ENCODE results near the gene CTSH. TPM values are rescaled to one million over a fixed set of nuclear protein-coding genes. Genes with fewer than 3 reads are reported as not detected.

The CTSH gene
- total and polyA plus RNA-seq, 2 of the 13 experiments (the other 11 are each of a cell fraction or from before 2014, with no cell fraction given): 265 to 653 TPM

DNA sequence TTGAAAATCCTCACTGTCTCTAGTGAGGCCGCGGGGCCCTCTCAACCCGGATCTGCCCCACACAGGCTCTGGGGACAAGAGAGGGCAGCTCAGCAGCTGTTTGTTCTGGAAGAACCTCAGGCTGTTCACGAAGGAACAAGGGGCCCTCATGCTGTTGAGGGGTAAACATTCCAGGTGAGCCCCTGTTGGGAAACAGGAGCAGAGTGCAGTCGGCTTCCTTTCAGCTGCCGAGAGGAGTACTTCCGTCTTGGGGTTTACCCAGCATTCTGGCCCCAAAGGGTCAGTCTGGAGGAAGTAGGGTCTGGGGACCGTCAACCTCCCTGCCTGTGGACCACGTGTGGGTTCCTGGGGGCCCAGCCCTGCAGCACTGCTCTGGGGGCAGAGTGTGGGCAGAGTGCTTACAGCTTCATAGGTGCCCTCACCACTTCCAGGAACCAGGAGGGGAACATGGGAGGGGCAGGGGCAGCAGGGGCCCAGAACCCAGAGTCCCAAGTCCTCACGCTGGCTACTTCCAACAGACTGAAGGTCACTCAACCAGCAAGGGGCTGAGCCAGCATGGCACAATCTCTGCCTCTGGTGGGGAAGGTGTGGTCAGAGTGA, 49.2 kb upstream of the CTSH start (continued):
- TF ChIP-seq SMAD3 (CRISPR knock-in tag; IDR thresholded peaks at IDR 0.05): peak; percentile 97
- peak; percentile 96 for TF ChIP-seq ATF7-NPFF (CRISPR knock-in tag; IDR thresholded peaks at IDR 0.05; ENCODE audit: low read depth)
- no peak; the same call in 1 of the 2 replicates for TF ChIP-seq ARHGAP35 (CRISPR knock-in tag; IDR thresholded peaks at IDR 0.05; ENCODE audit: borderline replicate concordance)
- TF ChIP-seq SIN3B (IDR thresholded peaks at IDR 0.05; ENCODE audit: low read length): no peak
- no peak; the same call in 1 of the 2 replicates for TF ChIP-seq RAD21 (CRISPR knock-in tag; IDR thresholded peaks at IDR 0.05)
- TF ChIP-seq RFX5 (IDR thresholded peaks at IDR 0.05; ENCODE audit: low read depth, low read length): no peak
- TF ChIP-seq, protein P1, sequence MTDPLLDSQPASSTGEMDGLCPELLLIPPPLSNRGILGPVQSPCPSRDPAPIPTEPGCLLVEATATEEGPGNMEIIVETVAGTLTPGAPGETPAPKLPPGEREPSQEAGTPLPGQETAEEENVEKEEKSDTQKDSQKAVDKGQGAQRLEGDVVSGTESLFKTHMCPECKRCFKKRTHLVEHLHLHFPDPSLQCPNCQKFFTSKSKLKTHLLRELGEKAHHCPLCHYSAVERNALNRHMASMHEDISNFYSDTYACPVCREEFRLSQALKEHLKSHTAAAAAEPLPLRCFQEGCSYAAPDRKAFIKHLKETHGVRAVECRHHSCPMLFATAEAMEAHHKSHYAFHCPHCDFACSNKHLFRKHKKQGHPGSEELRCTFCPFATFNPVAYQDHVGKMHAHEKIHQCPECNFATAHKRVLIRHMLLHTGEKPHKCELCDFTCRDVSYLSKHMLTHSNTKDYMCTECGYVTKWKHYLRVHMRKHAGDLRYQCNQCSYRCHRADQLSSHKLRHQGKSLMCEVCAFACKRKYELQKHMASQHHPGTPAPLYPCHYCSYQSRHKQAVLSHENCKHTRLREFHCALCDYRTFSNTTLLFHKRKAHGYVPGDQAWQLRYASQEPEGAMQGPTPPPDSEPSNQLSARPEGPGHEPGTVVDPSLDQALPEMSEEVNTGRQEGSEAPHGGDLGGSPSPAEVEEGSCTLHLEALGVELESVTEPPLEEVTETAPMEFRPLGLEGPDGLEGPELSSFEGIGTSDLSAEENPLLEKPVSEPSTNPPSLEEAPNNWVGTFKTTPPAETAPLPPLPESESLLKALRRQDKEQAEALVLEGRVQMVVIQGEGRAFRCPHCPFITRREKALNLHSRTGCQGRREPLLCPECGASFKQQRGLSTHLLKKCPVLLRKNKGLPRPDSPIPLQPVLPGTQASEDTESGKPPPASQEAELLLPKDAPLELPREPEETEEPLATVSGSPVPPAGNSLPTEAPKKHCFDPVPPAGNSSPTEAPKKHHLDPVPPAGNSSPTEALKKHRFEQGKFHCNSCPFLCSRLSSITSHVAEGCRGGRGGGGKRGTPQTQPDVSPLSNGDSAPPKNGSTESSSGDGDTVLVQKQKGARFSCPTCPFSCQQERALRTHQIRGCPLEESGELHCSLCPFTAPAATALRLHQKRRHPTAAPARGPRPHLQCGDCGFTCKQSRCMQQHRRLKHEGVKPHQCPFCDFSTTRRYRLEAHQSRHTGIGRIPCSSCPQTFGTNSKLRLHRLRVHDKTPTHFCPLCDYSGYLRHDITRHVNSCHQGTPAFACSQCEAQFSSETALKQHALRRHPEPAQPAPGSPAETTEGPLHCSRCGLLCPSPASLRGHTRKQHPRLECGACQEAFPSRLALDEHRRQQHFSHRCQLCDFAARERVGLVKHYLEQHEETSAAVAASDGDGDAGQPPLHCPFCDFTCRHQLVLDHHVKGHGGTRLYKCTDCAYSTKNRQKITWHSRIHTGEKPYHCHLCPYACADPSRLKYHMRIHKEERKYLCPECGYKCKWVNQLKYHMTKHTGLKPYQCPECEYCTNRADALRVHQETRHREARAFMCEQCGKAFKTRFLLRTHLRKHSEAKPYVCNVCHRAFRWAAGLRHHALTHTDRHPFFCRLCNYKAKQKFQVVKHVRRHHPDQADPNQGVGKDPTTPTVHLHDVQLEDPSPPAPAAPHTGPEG (CRISPR knock-in tag; IDR thresholded peaks at IDR 0.05): peak; percentile 73; the same call in 1 of the 2 replicates
- TF ChIP-seq HNRNPH1 (optimal IDR thresholded peaks at IDR 0.05; ENCODE audit: low read depth, low read length): no peak
- peak; percentile 81 for TF ChIP-seq SKI (IDR thresholded peaks at IDR 0.05; ENCODE audit: partially characterized antibody)
- TF ChIP-seq, protein P2, sequence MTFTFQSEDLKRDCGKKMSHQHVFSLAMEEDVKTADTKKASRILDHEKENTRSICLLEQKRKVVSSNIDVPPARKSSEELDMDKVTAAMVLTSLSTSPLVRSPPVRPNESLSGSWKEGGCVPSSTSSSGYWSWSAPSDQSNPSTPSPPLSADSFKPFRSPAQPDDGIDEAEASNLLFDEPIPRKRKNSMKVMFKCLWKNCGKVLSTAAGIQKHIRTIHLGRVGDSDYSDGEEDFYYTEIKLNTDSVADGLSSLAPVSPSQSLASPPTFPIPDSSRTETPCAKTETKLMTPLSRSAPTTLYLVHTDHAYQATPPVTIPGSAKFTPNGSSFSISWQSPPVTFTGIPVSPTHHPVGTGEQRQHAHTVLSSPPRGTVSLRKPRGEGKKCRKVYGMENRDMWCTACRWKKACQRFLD (CRISPR knock-in tag; IDR thresholded peaks at IDR 0.05; ENCODE audit: borderline replicate concordance): no peak
- TF ChIP-seq GZF1 (CRISPR knock-in tag; IDR thresholded peaks at IDR 0.05): peak; percentile 86; the same call in 1 of the 2 replicates
- peak; percentile 82 for TF ChIP-seq ZNF563 (CRISPR knock-in tag; IDR thresholded peaks at IDR 0.05)
- TF ChIP-seq HNF1A (IDR thresholded peaks at IDR 0.05; ENCODE audit: low read depth): peak; percentile 75
- TF ChIP-seq HNF1A (CRISPR knock-in tag; IDR thresholded peaks at IDR 0.05; ENCODE audit: borderline replicate concordance): peak; percentile 89
- peak; percentile 86; the same call in 1 of the 2 replicates for TF ChIP-seq DDIT3 (CRISPR knock-in tag; IDR thresholded peaks at IDR 0.05)
- no peak for TF ChIP-seq CHD2 (IDR thresholded peaks at IDR 0.05; ENCODE audit: low read depth, low read length)
- TF ChIP-seq, protein P3, sequence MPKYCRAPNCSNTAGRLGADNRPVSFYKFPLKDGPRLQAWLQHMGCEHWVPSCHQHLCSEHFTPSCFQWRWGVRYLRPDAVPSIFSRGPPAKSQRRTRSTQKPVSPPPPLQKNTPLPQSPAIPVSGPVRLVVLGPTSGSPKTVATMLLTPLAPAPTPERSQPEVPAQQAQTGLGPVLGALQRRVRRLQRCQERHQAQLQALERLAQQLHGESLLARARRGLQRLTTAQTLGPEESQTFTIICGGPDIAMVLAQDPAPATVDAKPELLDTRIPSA (CRISPR knock-in tag; IDR thresholded peaks at IDR 0.05; ENCODE audit: borderline replicate concordance): 0 out of 2 replicates have a peak, but pooled peaks have one; percentile 75
